GM21619 (cell line): Measurements from ENCODE around the gene DTX2.
"Not testable (repeated sequence)": the region's sequence is repeated elsewhere in the genome, so short reads cannot be mapped to it uniquely, and the experiment has no call there.

ENCODE experiments used
- ATAC-seq: cut with Tn5 transposase; IDR thresholded peaks from one replicate; pipeline ENCODE4 v1.9.1; 2021; ENCODE audit not compliant: unreplicated experiment

Gene DTX2

GRCh38 chr7:76511200-76511910 lies 49.8 kb downstream of the DTX2 start:
- ATAC-seq: not testable (repeated sequence)

- ATAC-seq: not testable (repeated sequence)
These were observed 50.7 kb downstream of the DTX2 start for GRCh38 chr7:76511911-76512885.

- no peak for ATAC-seq
These were observed 51.7 kb downstream of the DTX2 start for GRCh38 chr7:76512941-76513816.

- no peak for ATAC-seq
These were observed 52.6 kb downstream of the DTX2 start for GRCh38 chr7:76513817-76514799.

- ATAC-seq: no peak
These were observed 53.6 kb downstream of the DTX2 start for GRCh38 chr7:76514926-76515771.

- no peak for ATAC-seq
These were observed 54.5 kb downstream of the DTX2 start for GRCh38 chr7:76515999-76516443.

GRCh38 chr7:76516932-76517331 lies 55.4 kb downstream of the DTX2 start:
- ATAC-seq: not testable (repeated sequence)

- not testable (repeated sequence) for ATAC-seq
These were observed 64.7 kb downstream of the DTX2 start for GRCh38 chr7:76526183-76526582.

GRCh38 chr7:76531643-76532042 lies 70.1 kb downstream of the DTX2 start:
- not testable (repeated sequence) for ATAC-seq

GRCh38 chr7:76543197-76543596 lies 81.7 kb downstream of the DTX2 start, which contains the start of gene SPDYE16:
TSS of gene SPDYE16 (minus strand) at chr7:76543297. CDS start at chr7:76541459, 1,838 bp downstream.
- not testable (repeated sequence) for ATAC-seq

- ATAC-seq: peak; percentile 99
These were observed 87.7 kb downstream of the DTX2 start for GRCh38 chr7:76549025-76549854.

- not testable (repeated sequence) for ATAC-seq
These were observed 88.3 kb downstream of the DTX2 start for GRCh38 chr7:76549855-76550248.

- ATAC-seq: not testable (repeated sequence)
These were observed 90.5 kb downstream of the DTX2 start for GRCh38 chr7:76551992-76552391.
